GM23338 (cell line): Measurements from ENCODE around the gene WWOX. TPM values are rescaled to one million over a fixed set of nuclear protein-coding genes. Genes with fewer than 3 reads are reported as not detected.

Experiments used
- ATAC-seq: fragments of 200-7000 bp; cut with Tn5 transposase; 3 replicates; pipeline ENCODE4 v1.9.1; 2020
- DNase-seq: peaks from one replicate; pipeline ENCODE4 v3.0.0-alpha.2; 2015; ENCODE audit warnings: low spot score
- H2AFZ ChIP-seq: fragments of 200-600 bp; sonication (generic); 2 replicates; pipeline ENCODE4 v1.8.0; 2016; ENCODE audit warnings: antibody characterized with exemption, mild to moderate bottlenecking, moderate library complexity
- H3F3A ChIP-seq: fragments of 200-600 bp; sonication (generic); replicated peaks from 2 replicates; pipeline ENCODE4 v1.8.0; 2017; ENCODE audit warnings: antibody characterized with exemption, mixed run types, low read depth
- H3K27ac ChIP-seq: fragments of 200-600 bp; sonication (generic); 2 replicates; pipeline ENCODE4 v1.6.1; 2016; ENCODE audit warnings: low read depth
- H3K27me3 ChIP-seq: fragments of 200-600 bp; sonication (generic); 2 replicates; pipeline ENCODE4 v1.8.0; 2016; ENCODE audit warnings: mild to moderate bottlenecking, mixed run types, moderate library complexity; ENCODE audit not compliant: insufficient read depth
- H3K36me3 ChIP-seq: fragments of 200-600 bp; sonication (generic); 2 replicates; pipeline ENCODE4 v1.8.0; 2016; ENCODE audit warnings: mild to moderate bottlenecking; ENCODE audit not compliant: insufficient read depth
- H3K4me1 ChIP-seq: fragments of 200-600 bp; sonication (generic); 2 replicates; pipeline ENCODE4 v1.8.0; 2016; ENCODE audit warnings: mild to moderate bottlenecking, moderate library complexity; ENCODE audit not compliant: insufficient read depth
- H3K4me2 ChIP-seq: fragments of 200-600 bp; sonication (generic); 2 replicates; pipeline ENCODE4 v1.7.1; 2017; ENCODE audit warnings: mixed run types
- H3K4me3 ChIP-seq: fragments of 200-600 bp; sonication (generic); 2 replicates; pipeline ENCODE4 v1.6.1; 2016; ENCODE audit warnings: mixed run types
- H3K79me2 ChIP-seq: fragments of 200-600 bp; sonication (generic); replicated peaks from 2 replicates; pipeline ENCODE4 v1.8.0; 2017; ENCODE audit warnings: mild to moderate bottlenecking; ENCODE audit not compliant: insufficient read depth
- H3K9me2 ChIP-seq: fragments of 200-600 bp; sonication (generic); 2 replicates; pipeline ENCODE4 v1.8.0; 2017; ENCODE audit not compliant: insufficient read depth
- H4K20me1 ChIP-seq: fragments of 200-600 bp; sonication (generic); replicated peaks from 2 replicates; pipeline ENCODE4 v1.8.0; 2017; ENCODE audit warnings: mild to moderate bottlenecking; ENCODE audit not compliant: insufficient read depth
- H3K27ac Mint-ChIP-seq: 2 replicates; pipeline ENCODE4 v1.8.0; 2020; ENCODE audit warnings: inconsistent platforms, mild to moderate bottlenecking, moderate library complexity, mixed read lengths
- H3K27me3 Mint-ChIP-seq: 3 replicates; pipeline ENCODE4 v1.8.0; 2022; ENCODE audit warnings: low read depth, mild to moderate bottlenecking, moderate library complexity, mixed read lengths, inconsistent platforms; ENCODE audit not compliant: insufficient read depth, poor library complexity
- H3K36me3 Mint-ChIP-seq: 3 replicates; pipeline ENCODE4 v1.8.0; 2021; ENCODE audit warnings: low read depth, mild to moderate bottlenecking, inconsistent platforms, moderate library complexity, mixed read lengths
- H3K4me1 Mint-ChIP-seq: 3 replicates; pipeline ENCODE4 v1.8.0; 2020; ENCODE audit warnings: mild to moderate bottlenecking, inconsistent platforms, mixed read lengths
- H3K4me3 Mint-ChIP-seq: 3 replicates; pipeline ENCODE4 v1.8.0; 2021; ENCODE audit warnings: moderate library complexity, mild to moderate bottlenecking, inconsistent platforms, mixed read lengths
- H3K9me3 Mint-ChIP-seq: 3 replicates; pipeline ENCODE4 v1.8.0; 2020; ENCODE audit warnings: moderate library complexity, mild to moderate bottlenecking, inconsistent platforms, mixed read lengths
- EZH2phosphoT487 ChIP-seq: fragments of 200-600 bp; sonication (generic); IDR thresholded peaks from one replicate; pipeline ENCODE4 v1.8.1; 2018; ENCODE audit warnings: antibody characterized with exemption; ENCODE audit not compliant: unreplicated experiment
- JUNB ChIP-seq: IDR thresholded peaks from one replicate; pipeline ENCODE4 v1.6.1; 2016; ENCODE audit warnings: antibody characterized with exemption; ENCODE audit not compliant: unreplicated experiment
- POLR2AphosphoS5 ChIP-seq: IDR thresholded peaks from 2 replicates; pipeline ENCODE4 v1.6.1; 2016; ENCODE audit warnings: antibody characterized with exemption, low read depth
- STAT1 ChIP-seq: IDR thresholded peaks from one replicate; pipeline ENCODE4 v1.6.1; 2016; ENCODE audit warnings: antibody characterized with exemption; ENCODE audit not compliant: unreplicated experiment
- ZNF114 ChIP-seq: fragments of 250-450 bp; sonication (Bioruptor Pico); IDR thresholded peaks from 2 replicates; pipeline ENCODE4 v1.5.0; 2020; ENCODE audit warnings: mild to moderate bottlenecking, moderate library complexity
- ZNF331 ChIP-seq: fragments of 250-450 bp; sonication (Bioruptor Pico); IDR thresholded peaks from 2 replicates; pipeline ENCODE4 v1.5.0; 2020; ENCODE audit warnings: low read depth, mild to moderate bottlenecking, moderate library complexity
- ZNF462 ChIP-seq: fragments of 250-450 bp; sonication (Bioruptor Pico); IDR thresholded peaks from 2 replicates; pipeline ENCODE4 v1.5.0; 2020; ENCODE audit warnings: mild to moderate bottlenecking, moderate library complexity
- polyA plus RNA-seq: library from polyadenylated mRNA; unstranded; fragments of >200 nt; fragmentation: Nextera tagmentation; extraction: Ambion mirVana; gene quantifications from 2 replicates; pipeline ENCODE4 v1.2.1, GENCODE V29; 2016
- total RNA-seq: library from RNA; depleted of rRNA; stranded (reverse); fragments of >200 nt; shearing (Covaris generic); gene quantifications from 2 replicates; pipeline ENCODE4 v1.2.3, GENCODE V29; 2014

WWOX gene
- total and polyA plus RNA-seq, 2 experiments from 2014 or later, result 10.0 to 19.3 TPM

DNA sequence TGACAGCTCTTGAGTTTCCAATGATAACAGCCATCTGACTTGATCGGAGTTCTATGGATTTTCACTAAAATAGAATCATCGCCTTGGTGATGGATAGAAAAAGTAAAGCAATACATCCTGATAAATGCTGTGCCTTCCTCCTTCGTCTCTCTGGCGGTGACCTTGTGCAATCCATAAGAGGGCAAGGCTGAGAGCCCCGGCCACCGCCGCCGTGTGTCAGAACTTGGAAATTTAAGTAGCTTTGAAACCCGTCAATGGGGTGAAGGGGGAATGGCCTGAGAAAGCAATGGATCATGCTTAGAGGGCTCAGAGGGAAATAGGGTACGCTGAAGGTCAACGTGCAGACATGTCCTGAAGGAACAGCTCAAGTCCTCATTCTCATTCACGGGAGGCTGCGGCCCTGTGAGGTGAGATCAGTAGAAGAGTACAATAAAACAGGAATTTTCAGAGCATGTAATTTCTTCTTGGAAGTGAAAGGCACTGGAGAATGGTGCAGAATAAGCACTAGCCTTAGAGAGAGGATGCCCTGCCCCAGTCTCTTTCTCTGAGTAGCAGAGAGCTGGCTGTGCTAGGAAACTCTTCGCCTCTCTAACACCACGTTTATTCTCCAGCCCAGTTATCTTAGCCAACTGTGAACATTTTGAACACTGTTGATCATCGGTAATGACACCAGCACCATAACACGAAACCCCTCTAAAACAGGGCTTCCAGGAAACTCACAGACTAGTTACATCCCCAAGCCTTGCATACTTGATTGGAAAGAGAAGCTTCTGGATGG, 573.5 kb downstream of the WWOX start (continued):
- TF ChIP-seq POLR2AphosphoS5, result no peak
- TF ChIP-seq ZNF331 (CRISPR knock-in tag), result no peak
- no peak for TF ChIP-seq STAT1
- no peak for TF ChIP-seq JUNB
- TF ChIP-seq EZH2phosphoT487, result no peak
- no peak for TF ChIP-seq ZNF114 (CRISPR knock-in tag)
- no peak for TF ChIP-seq ZNF462 (CRISPR knock-in tag)

GRCh38 chr16:78673884-78674283, 574.4 kb downstream of the WWOX start:
- H3K27me3 Mint-ChIP-seq, result no peaks in the 10 kb centered on the region
- no peaks in the 10 kb centered on the region for H3K4me1 ChIP-seq
- 0 out of 2 replicates have a peak, but pooled peaks cover under 1% of the 10 kb centered on the region for H3K9me2 ChIP-seq
- no peaks in the 10 kb centered on the region for H3K9me3 Mint-ChIP-seq
- no peak overlapping the region for H3K4me3 ChIP-seq
- no peaks in the 10 kb centered on the region for H3K27me3 ChIP-seq
- no peaks in the 10 kb centered on the region for H4K20me1 ChIP-seq
- H3F3A ChIP-seq, result no peaks in the 10 kb centered on the region
- no peak overlapping the region for H2AFZ ChIP-seq
- no peaks in the 10 kb centered on the region for H3K36me3 ChIP-seq
- H3K36me3 Mint-ChIP-seq, result no peaks in the 10 kb centered on the region
- H3K4me1 Mint-ChIP-seq, result peaks cover 10% of the 10 kb centered on the region
- no peak overlapping the region for H3K4me2 ChIP-seq
- TF ChIP-seq JUNB (no peak), STAT1 (no peak)
- H3K79me2 ChIP-seq, result no peaks in the 10 kb centered on the region
- H3K27ac Mint-ChIP-seq, result no peak overlapping the region
- no peak overlapping the region for H3K4me3 Mint-ChIP-seq
- DNase-seq (no peak), ATAC-seq (no peak)
- H3K27ac ChIP-seq, result no peak overlapping the region
